NCI-H774 (cell line): ENCODE results near the gene PCP4.

Experiments
- DNase-seq: peaks from one replicate; lab custom pipeline; 2025; lab: John Stamatoyannopoulos, UW

PCP4 gene

DNA sequence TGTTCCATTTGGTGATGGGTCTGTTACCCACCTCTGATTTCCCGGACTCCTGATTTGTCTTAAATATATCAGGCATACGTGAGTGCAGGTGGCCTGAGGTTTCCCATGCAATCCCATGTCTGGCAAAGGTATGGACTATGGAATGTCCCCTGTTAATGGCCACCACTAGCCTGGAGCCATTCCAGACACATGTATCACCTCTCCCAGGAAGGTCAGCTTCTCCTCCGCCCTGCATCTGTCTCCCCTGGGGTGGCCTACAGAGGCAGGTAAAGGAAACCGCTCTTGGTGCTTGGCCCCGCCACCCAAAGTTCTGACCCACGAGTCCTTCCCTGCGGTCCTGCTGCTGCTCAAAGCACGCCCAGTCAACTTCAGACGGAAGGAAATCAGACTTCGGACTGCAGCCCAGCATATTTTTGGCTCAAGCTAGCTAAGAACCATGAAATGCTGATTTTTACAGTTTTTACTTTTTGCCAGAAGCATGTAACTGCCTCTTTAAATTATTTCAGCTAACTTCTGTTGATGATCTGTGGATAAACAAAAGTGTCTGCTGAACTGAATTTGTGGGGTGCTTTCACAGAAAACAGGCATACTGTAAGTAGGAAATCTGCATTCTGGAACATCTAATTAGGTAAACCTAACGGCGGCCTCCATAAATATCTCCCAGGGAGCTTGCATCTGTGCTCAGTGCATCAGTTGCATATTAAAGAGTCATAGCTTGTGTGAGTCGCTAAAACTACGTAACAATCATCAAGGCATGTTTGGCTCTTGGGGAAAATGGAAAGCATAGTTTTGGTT is 105.9 kb downstream of the PCP4 start:
- DNase-seq = no peak

DNA sequence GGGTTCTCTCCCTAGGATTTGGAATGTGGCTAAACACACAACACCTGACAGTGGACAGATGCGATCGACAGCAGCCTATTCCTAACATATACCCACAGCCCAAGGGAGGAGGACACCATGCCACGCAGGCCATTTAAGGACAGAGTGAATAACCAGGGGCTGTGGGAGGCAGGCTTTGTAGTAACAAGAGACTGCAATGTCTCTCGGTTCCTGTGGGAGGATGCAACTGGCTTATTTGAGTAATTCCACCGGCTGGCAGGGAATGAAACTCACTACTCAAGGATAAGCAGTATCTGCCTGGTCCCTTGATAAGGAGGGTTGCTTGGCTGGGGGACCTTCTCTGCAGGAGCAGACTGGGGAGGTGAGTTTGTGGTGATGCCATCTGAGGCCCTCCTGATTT is 109.6 kb downstream of the PCP4 start:
- no peak for DNase-seq
